SU-DHL-6 (cell line): ENCODE data around the gene ANKS1B.

Experiments used
- CTCF ChIP-seq: fragments of 200-600 bp; sonication (generic); IDR thresholded peaks from one replicate; pipeline ENCODE4 v1.5.1; 2017; ENCODE audit warnings: antibody characterized with exemption, mild to moderate bottlenecking, low read length, moderate library complexity; ENCODE audit not compliant: insufficient read depth, poor library complexity, severe bottlenecking
- EZH2phosphoT487 ChIP-seq: fragments of 200-600 bp; sonication (generic), shearing (Covaris generic); conservative IDR thresholded peaks from 2 replicates; pipeline ENCODE4 v1.6.1; 2018; ENCODE audit warnings: mild to moderate bottlenecking, antibody characterized with exemption, low read length, moderate library complexity, mixed read lengths

- TF ChIP-seq CTCF = no peak
- no peak for TF ChIP-seq EZH2phosphoT487
Observed at GRCh38 chr12:99339663-99340062, 645.1 kb downstream of the ANKS1B start.
